Hippocampal formation (tissue), 2 donors: ENCODE data around the gene FAM222B.
"Not testable (repeated sequence)": the region's sequence is repeated elsewhere in the genome, so short reads cannot be mapped to it uniquely, and the experiment has no call there.

Source experiments
- DNase-seq, 2 donors: peaks; one replicate each; lab custom pipeline; 2025; lab: John Stamatoyannopoulos, UW

The FAM222B gene

GRCh38 chr17:28839221-28839620, 3.4 kb downstream of the FAM222B start:
- DNase-seq: no peak

DNA sequence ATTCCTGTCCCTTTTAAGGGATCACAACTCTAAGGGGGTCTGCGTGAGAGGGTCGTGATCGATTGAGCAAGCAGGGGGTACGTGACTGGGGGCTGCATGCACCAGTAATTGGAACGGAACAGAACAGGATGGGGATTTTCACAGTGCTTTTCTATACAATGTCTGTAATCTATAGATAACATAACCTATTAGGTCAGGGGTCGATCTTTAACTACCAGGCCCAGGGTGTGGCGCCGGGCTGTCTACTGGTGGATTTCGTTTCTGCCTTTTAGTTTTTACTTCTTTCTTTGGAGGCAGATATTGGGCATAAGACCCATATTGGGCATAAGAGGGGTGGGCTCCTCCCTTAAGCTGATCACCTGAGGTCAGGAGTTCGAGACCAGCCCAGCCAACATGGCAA, 6.0 kb downstream of the FAM222B start:
- DNase-seq: not testable (repeated sequence)

GRCh38 chr17:28834420-28834819, 8.2 kb downstream of the FAM222B start:
- no peak for DNase-seq

DNA sequence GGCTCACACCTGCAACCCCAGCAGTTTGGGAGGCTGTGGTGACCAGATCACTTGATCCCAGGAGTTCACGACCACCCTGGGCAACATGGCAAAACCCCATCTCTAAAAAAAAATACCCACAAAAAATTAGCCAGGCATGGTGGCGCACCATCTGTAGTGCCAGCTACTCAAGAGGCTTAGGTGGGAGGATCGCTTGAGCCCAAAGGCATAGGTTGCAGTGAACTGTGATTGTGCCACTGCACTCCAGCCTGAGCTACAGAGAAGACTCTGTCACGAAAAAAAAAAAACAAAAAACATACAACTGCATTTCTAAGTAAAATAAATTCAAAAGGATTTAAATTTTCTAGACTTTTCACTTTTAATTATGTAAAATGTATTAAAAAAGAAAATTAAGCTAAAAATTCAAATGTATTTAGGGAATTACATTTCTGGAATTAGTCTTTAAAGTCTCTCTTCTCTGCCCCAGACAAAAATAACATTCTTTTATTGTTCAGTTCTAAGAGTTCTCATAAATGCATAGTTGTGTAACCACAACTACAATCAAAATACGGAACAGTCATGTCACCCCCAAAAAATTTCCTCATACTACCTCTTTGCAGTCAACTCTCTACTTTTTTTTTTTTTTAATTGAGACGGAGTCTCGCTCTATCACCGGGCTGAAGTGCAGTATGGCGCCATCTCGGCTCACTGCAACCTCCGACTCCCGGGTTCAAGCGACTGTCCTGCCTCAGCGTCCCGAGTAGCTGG, 14.1 kb downstream of the FAM222B start:
- no peak for DNase-seq

DNA sequence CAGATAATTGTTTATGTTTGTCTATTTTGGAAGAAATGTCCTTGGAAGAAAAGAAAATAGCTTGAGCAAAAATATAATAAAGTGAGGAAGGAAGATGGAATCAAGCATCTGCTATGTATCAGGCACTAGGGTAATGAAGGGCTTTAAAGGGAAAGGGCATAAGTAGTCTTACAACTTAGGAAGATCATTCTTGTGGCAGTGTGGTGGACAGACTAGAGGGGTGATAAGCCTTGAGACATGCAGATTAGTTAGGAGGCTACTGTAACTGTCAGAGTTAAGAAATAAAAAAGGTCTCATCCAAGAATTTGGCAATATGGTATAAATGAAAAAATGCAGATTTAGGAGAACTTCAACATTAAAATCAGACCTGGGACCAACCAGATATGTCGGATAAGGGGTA, 14.9 kb downstream of the FAM222B start:
- DNase-seq: no peak

- no peak for DNase-seq
Observed at GRCh38 chr17:28819582-28819981, 23.0 kb downstream of the FAM222B start.

GRCh38 chr17:28818819-28819221, 23.8 kb downstream of the FAM222B start:
- peak in 1 of 2 donors; percentile 3 for DNase-seq

DNA sequence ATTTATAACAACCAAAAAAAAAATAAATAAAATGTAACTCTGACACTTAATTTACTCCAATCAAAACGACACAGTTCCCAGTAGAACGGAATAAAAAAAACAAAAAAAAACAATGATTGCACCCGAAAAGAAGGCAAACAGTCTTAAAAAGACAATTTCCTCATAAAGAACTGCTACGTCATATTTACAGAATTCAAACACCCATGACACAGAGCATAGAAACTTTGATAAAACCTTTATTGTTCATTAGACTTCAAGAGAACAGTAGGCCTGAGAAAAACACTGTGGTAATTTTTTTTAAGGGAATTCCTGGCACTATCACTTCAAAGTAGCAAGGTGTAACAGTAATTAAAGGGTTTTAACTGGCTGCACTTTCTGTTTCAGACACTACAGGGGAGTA, 26.1 kb downstream of the FAM222B start:
- DNase-seq: no peak

DNA sequence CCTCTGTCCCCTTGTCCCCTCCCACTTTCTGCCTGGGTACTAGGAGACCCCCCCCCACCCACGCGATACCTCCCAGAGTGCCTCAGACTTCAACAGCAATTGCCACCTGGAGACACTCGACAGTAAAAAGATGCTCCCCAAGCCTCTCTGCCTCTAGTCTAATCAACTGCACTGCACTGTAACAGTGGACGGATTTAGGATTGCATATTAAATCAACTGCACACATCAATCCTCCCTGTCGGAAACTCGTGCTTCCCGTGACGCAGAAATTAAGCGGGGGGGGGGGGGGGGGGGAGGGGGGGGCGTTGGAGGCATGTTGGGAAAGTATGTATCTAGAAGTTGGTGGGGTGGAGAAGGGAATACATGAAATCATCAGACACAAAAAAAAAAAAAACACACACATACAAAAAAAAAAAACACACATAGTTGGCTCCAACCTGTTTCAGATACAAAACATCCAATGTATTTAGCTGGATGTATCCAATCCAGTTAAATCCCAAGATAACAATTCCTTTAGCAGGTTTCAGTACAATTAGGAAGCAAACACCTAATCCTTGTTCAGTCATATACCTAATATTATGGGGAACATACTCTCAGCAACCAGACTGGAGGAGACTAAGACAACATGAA, 29.7 kb downstream of the FAM222B start:
- DNase-seq: no peak

DNA sequence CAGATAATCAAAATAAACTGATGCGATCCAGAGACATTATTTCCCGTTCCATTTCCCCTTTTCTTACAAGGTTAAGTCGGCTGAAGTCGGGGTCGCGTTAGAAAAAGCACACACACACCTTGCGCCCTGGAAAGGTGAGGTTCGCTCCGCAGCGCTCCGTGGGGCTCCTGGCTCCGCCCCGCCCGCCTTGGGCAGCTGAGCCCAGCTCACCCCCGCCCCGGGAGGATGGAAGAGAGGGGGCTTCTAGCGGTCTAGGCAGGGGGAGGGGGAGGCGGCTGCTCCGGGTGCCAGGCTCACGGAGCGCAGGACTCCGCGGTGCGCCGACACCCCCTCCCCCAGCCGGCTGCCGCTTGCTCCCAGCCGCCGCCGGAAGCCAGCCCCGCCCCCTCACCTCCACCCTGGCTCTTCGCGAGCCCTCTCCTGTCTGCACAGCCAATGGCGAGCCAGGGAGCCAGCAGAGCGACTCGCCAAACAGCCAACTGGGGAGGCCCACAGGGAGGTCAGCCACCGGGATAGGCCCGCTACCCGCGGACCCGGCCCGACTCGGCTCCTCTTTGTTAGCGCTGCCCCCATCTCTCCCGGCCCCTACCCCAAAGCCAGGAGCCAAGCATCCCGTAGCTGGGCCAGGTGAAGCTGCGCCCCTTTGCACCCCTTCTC, 30.4 kb downstream of the FAM222B start:
- DNase-seq: peak; percentile 96 to 98

GRCh38 chr17:28811651-28812090, 30.9 kb downstream of the FAM222B start:
- DNase-seq: peak in 1 of 2 donors; percentile 13

- no peak for DNase-seq
Observed at GRCh38 chr17:28810437-28810836, 32.2 kb downstream of the FAM222B start.

- DNase-seq: peak in 1 of 2 donors; percentile 22
Observed at GRCh38 chr17:28807925-28808634, 34.5 kb downstream of the FAM222B start.

DNA sequence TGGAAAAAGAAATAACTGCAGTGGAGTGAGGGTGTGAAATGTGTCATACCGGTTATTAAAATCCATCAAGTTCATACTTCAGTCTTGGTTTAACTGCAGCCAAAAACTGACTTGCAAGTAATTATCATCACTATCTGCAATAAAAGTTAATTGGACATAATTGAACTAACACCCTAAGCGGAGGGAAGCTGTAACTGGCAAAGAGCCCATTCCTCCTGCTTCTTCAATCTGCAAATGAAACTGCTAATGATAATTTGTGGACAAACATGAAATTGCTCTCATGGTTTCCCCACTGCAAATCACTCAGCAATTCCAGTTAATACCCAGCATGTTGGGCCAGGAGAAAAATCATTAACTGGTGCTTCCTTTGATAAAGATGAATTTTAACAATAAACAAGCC, 46.5 kb downstream of the FAM222B start:
- DNase-seq: no peak

- not testable (repeated sequence) for DNase-seq
Observed at GRCh38 chr17:28794846-28795441, 47.6 kb downstream of the FAM222B start.

GRCh38 chr17:28792877-28793661, 49.5 kb downstream of the FAM222B start:
- DNase-seq: no peak

DNA sequence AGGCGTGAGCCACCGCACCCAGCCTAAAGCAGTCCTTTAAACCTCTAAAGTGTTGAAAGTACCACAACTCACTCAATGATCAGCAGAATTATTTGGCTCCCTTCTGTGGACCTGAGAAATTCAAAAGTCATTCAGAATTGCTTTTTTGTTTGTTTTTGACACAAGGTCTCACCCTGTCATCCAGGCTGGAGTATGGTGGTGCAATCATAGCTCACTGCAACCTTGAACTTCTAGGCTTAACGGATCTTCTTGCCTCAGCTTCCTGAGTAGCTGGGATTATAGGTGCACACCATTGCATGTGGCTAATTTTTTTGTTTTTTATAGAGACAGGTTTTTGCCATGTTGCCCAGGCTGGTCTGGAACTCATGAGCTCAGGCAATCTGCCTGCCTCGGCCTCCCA, 54.5 kb downstream of the FAM222B start:
- DNase-seq: no peak

DNA sequence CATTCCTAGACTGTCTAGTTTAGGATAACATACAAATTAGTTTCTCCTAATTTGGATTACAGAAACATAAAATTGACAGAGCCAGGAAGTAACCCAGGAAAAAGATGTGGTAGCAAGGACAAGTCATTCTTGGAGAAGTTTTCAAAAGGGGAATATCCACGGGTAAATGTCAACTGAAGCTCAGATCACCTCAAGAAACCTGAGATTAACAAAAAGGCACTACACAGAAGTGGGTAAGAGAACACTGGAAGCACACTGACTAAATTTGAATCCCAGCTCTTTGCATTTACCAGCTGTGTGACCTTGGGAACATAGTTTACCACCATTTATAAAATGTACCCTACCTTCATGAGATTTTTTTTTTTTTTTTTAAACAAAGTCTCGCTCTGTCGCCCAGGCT, 59.4 kb downstream of the FAM222B start:
- DNase-seq: no peak

DNA sequence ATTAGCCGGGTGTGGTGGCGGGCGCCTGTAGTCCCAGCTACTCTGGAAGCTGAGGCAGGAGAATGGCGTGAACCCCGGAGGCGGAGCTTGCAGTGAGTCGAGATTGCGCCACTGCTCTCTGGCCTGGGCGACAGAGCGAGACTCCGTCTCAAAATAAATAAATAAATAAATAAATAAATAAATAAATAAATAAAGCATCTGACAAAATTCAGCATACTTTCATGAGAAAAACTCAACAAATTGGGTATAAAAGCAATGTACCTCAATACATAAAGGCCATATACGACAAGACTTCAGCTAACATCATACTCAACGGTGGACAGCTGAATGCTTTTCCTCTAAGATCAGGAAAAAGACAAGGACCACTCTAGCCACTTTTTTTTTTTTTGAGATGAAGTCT, 63.0 kb downstream of the FAM222B start:
- DNase-seq: not testable (repeated sequence)

DNA sequence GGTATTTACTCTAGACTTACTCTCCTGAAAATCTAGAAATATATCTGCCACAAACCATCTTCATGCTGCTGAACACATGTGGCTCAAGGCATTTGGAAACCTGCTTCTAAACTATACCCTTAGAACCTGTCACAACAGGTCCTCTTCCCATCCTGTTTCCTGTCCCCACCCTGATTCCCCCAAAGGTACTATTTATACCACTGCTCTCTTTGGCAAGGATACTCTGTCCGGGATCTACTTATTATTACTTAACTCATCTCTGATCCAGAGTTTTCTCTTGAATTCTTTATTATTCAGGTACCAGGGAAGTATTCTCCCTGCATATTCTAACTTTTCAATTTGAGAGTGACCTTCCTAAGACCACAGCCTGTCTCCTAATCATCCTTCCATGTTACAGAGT, 65.4 kb downstream of the FAM222B start:
- DNase-seq: no peak

DNA sequence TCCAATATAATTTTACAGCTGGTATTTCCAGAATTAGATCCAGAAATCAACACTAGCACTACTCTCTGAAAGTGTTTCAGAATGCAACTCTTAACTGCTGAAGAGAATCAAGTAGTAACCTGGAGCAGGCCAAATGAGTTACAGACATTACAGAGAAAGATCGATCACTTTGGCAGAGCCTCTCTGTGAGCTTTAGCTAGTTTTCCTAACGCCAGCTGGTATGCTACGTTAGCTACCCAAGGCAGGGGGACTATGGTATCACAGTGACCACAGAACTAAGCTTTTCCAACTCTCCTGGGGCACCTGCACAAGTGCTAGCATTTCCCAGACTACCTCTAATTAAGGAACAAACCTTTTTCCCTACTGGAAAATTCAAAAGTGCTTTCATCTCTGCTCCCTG, 68.4 kb downstream of the FAM222B start:
- DNase-seq: no peak
